Measurements from ENCODE around the gene MLYCD. TPM values are rescaled to one million over a fixed set of nuclear protein-coding genes. Genes with fewer than 3 reads are reported as not detected.

Gene MLYCD
- total RNA-seq, 1 donor from 2014 or later, result 3.3 TPM

DNA sequence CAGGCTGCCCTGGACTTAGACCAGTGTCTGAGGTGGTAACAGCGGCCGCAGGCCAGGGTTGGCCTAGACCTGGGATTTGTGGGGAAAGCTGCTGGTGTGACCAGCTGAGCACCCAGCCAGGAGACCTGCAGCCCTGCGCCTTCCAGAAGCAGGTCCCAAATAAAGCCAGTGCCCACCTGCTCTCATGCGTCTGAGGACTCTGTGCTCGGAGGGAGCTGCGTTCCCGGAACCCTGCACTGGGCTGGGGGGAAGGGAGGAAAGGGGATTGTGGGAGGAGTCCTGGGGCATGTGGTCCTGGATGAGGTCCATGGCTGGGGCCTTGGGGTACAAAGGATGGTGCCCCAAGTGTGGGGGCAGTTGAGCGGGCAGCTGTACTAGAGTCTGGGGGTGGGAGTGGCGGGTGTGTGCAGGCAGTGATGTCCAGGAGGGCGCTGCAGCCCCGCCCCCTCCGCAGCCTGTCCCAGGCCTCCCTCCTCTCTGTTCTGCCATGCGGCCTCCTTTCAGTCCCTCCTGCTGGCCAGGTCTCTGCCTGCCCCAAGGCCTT is 67.3 kb downstream of the MLYCD start:
- DNase-seq (ENCODE audit: low spot score in 2 of 2), result no peak

DNA sequence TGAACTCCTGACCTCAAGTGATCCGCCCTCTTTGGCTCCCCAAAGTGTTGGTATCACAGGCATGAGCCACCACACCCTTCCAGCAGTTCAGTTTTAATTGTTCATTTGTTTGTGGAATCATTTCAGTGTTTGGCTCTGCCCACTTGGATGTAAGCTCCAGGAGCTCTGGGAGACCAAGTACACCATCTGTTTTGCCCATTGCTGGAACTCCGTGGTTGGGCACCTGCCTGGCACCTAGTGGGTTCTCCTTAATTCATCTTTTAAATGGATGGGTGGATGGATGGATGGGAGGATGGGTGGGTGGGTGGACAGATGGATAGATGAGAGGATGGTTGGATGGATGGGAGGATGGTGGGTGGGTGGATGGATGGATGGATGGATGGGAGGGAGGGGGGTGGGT is 68.2 kb downstream of the MLYCD start:
- FAIRE-seq (no peak), DNase-seq (ENCODE audit: low spot score in 2 of 2) (no peak)

More for the DNA sequence above, 67.3 kb downstream of the MLYCD start:
- FAIRE-seq, result no peak

DNA sequence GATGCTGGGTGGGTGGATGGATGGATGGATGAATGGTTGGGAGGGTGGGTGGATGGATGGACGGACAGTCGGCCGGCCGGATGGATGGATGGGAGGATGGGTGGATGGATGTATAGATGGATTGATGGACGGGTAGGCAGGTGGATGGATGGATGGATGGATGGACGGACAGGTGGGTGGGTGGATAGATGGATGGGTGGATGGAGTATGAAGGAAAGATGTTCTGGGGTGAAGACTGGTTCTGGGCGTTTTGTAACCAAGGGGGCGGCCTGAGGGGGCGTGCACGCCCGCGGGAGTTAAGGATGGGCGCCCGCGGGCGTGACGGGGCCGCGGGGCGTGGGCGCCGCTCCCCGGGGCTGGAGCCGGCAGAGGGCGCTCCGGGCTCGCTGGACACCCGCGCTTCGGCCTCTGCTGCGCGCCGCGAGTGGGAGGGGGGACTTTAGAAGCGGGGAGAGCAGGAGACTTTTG is 69.0 kb downstream of the MLYCD start, which contains the start of gene NECAB2:
NECAB2 (plus strand) TSS at position 407 of the 468 bp plus-strand sequence. CDS start 405 bp downstream, outside the sequence.
- DNase-seq (ENCODE audit: low spot score in 2 of 2) (peak; percentile 83 to 91), FAIRE-seq (no peak)

DNA sequence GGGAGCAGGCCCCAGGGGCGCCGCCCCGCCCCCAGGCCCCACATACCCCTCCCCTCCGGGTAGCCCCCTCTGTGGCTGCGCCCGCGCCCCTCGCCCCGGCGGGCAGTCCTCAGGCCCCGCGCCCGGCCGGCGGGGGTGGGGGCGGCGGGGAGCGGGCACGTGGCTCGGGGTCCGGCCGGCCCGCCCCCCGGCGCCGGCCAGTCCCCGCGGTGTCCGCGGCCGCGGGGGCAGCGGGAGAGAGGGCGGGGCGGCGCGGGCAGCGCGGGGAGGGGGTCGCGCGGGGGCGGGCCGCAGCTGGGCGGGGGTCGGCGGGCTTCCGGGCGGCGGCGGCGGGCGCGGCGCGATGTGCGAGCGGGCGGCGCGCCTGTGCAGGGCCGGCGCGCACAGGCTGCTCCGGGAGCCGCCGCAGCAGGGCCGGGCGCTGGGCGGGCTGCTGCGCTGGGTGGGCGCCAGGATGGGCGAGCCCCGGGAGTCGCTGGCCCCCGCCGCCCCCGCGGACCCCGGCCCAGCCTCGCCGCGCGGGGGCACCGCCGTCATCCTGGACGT is 69.5 kb downstream of the MLYCD start:
- DNase-seq (ENCODE audit: low spot score in 2 of 2), result peak; percentile 63 to 67
- FAIRE-seq, result no peak

DNA sequence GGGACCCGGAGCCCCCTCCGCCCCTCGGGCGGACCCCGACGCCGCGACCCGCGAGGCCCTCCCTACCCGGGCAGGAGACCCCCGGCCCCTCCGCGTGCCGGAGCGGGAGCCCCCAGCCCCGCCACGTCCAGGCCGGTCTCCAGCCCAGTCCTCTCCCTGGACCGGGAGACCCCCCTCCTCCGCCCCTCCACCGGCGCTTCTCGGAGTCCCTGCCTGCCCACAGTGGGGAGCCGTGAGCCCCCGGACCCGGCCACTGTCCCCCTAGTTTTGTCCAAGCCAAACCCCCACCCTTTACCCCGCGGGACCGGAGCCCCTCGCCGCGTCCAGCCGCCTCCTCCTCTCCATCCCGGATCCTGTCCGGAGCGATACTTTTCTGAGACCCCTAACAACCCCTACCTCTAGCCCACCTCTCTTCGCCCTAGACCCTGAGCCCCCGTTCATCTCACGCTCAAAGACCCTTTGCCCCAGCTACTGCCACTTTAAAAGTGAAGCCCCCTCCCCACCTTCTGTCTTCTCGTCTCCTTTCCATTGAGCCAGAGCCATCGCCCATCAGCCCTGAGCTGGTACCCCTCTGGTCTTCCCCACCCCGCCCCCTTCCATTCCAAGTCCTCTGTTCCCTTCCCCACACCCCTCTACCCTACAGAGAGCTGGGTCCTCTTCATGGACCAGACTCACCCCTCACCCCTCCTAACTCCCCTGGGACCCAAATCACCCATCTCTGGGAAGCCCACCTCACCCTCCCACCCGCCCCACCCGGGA is 70.2 kb downstream of the MLYCD start:
- DNase-seq (ENCODE audit: low spot score in 2 of 2), result no peak

DNA sequence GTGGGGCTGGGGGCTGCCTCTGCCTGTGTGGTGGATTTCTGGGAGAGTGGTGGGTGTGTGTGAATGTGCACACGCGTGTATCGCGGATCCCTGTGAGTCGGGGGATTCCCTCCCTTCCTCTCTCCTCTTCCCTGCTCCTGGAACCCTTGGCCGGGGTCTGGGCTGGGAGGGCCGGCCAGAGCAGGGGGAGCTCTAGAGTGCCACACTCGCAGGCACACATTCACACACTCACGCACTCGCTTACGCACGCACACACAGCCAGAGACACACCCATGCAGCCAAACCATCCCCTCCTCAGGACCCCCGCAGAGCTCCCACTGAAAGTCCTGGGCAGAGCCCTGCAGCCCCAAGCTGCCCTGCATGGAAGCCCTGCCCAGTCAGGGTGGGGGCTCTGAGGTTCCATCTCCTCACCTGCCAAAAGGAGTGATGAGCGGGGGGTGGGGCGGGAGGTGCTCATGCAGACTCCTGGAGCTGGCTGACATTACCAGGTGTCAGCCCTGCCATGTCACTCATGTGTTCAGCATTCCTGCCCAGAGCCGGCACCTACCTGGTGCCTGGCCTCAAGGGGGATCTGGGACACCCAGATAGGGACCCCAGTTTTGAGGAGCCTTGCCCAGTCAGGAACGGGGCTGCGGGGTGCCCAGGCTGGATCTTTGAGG is 71.0 kb downstream of the MLYCD start:
- DNase-seq (ENCODE audit: low spot score in 2 of 2), result no peak
- no peak for FAIRE-seq

More for the DNA sequence above, 70.2 kb downstream of the MLYCD start:
- no peak for FAIRE-seq

DNA sequence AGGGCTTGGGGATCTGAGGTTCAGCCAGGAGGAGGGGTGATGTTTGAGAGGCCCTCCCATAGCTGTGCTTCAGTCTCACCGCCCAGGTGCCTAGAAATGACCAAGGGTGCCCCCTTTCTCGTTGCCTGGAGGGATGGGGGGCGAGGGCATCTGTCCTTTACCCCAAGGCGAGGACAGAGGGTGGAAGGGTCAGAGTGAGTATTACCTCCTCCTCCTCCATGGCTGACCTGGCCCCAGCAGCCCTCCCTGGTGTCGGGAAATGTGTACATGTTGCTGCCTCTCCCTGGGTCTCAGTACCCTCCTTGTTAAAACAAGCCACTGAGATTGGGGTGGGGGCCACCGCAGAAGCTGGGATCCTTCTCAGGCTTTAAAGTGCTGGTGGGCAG is 71.5 kb downstream of the MLYCD start:
- no peak for DNase-seq (ENCODE audit: low spot score in 2 of 2)
- no peak for FAIRE-seq

DNA sequence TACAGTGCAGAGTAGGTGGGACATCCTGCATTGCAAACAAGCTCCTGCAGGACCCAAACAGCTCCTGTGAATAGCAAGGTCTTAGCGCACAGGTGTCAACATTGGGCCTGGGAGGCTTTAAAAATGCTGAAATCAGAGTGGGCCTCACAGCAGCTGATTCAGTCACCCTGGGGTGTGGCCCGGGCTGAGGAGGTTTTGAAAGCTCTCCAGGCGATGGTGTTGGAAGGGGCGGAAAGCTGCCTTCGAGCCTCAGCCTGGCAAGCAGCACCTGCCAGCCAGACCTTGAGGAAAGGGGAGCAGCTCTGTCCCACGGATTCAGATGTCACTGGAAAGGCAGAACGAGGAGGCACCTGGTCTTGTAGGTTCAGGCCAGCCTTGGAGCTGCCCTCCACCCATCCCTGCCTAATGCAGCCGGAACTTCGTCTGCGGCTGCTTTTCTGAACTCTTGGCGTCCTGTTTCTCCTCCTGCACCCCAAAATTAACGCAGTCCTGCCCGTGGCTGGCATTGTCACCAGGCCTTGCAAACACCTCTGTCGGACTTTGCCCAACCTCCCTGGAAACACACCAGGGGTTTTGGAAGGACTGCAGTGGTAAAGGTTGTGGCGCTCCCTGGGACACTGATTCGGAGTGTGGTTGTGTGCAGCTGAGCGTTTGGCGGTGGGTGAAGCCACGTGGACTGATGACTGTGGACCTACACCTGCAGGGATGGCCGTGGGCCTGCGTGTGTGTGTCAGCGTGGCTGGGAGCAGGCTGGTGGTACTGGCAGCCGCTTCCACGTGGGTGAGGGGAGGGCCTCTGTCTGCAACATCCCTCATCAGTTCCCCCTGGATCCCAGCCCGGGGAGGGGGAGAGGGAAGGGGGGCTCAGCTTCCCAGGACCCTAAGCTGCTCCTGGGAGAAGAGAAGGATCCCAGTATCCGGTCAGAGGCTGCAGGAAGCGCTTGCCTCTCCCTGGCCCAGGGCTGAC is 72.5 kb downstream of the MLYCD start:
- DNase-seq (ENCODE audit: low spot score in 2 of 2) (no peak), FAIRE-seq (no peak)

DNA sequence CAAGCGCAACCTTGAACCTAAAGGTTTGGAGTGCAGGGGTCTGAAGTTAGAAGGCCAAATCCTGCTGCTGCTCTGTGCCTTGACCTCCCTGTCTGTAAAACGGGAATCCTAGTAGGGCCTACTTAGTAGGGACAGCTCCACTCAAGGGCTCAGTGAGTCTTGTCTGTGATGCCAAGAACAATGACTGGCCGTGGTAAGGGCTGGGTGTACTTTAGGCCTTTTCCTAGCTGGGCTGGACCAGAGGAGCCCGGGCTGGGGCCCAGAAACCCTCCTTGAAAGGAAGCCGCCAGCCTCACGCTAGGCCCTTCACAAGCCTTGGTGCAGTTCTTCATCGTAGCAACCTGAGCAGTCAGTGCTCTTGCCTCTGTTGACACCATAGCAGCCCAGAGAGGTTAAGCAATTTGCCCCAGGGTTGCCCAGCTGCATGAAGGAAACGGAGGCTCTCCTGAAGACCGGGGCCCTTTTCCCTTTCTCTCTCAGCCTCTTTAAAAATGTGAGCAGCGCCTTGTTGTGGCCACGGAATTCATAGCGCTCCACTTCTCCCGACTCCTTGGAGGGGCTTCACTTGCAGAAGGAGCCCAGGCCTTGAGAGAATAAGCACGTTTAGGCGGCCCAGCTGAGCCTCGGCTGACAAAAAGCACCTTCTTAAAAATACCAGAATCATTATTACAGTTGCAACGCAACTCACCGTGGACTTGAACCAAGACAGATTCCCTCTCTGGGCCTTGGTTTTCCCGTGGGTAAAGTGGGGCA is 73.5 kb downstream of the MLYCD start:
- FAIRE-seq, result no peak
- no peak for DNase-seq (ENCODE audit: low spot score in 2 of 2)

DNA sequence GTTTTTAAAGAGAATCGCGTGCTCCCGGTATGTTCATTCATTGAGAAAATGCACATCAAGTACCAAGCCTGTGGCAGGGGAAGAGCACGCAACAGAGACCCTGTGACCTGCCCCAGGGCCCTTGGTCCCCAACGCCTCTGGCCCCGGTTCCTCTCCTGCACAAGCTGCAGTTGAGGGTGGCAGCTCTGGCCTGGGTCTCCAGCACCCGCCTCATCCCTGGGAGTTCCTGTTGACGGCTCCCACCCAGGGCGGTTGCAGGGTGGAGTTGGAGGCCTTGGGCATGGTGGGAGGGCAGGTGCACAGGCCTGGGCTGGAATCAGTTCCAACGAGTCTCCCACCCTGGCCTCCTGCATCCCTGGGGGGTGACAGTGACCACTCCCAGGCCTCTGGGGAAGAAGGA is 74.2 kb downstream of the MLYCD start:
- no peak for FAIRE-seq
- DNase-seq (ENCODE audit: low spot score in 2 of 2), result no peak

DNA sequence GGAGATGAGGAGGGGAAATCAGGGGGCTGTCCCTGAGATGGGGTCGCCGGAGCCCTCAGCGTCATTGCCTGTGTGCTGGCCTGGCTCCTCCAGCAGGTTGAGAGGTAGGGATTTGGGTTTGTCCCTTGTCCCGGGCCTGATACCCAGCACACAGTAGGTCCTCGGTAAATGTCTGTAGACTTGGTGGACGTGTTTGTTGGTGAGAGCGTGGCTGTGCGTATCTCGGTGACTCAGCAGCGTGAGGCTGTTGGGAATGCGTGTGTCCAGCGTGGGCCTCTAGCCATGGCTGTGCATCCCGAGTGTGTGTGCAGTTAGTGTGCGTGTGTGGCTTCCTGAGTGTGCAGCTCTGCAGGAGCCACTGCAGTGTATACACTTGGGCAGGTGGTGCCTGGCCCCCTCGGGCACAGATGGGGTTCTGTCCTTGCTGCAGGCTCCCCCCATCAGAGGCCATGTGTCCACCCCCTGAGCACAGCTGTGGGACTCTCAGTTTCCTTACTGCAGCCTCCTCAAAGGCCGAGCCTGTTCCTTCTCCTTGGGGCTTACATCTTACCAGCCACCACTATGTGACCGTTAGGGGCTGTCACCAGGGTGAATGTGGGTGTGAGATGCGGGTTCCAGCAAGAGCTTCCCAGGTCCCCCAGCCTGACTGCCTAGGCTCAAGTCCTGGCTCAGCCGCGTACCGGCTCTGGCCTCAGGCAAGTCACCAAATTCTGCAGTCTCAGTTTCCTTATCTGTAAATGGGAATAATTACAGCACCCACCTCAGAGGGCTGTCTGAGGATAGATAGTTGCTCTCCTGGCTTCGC is 74.9 kb downstream of the MLYCD start:
- no peak for DNase-seq (ENCODE audit: low spot score in 2 of 2)
- FAIRE-seq, result no peak

DNA sequence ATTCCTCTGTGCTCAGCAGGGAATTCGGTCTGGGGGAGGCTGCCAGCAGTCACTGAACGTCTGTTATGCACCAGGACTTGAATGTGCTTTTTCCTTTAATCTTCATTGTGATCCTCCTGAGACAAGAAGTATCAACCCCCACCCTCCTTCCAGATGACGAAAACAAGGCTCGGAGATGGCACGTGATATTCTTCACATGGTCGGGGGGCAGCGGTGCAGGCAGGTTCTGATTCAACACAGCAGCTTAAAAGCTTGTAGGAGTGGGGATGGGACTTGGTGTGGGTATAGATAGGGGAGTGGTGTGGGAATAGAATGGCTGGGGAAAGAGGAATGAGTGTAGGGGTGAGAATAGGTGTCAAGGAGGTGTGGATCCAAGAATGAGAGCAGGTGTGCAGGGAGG is 75.6 kb downstream of the MLYCD start:
- no peak for DNase-seq (ENCODE audit: low spot score in 2 of 2)

DNA sequence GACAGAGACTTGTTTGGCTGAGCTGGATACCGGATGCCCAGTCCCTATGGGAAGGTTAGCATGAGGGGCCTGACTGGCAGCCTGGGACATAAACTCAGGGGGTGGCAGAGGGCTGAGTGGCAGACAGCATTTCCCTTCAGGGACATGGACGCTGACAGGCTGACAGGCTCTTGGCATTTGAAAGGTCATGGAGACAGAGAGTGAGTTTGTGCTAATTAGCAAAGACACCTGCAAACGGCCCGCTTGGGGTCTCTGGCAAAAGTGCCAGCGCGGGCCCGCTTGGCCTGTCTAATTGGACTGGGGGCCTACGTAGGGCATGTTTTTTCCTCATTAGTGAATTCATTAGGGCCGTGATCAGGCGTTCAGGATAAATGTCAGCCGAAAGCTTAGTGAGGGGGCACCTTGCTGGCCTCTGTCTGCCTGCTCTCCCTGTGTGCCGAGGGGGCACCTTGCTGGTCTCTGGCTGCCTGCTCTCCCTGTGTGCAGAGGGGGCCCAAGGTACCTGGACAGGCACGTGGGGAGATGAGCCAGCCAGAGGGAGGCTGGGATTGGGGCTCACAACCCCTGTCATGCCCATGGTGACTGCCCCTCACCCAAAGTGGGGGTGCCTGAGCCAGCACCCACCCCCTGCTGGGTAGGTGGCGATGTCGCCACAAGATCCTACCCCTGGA is 76.8 kb downstream of the MLYCD start:
- FAIRE-seq (no peak), DNase-seq (ENCODE audit: low spot score in 2 of 2) (no peak)

More for the DNA sequence above, 75.6 kb downstream of the MLYCD start:
- no peak for FAIRE-seq

Other genes starting within 250 kb of the MLYCD start
- gene HSBP1, start 91.1 kb upstream of the MLYCD start, total RNA-seq, result 126 TPM
- gene OSGIN1, start 54.1 kb downstream of the MLYCD start, total RNA-seq, result not detected
- 6.9 TPM for gene NECAB2, start 69.1 kb downstream of the MLYCD start, total RNA-seq
- not detected for gene SLC38A8, start 143.7 kb downstream of the MLYCD start, total RNA-seq
- 76.6 TPM for gene MBTPS1, start 217.8 kb downstream of the MLYCD start, total RNA-seq
- 223 TPM for gene HSDL1, start 246.1 kb downstream of the MLYCD start, total RNA-seq
- gene DNAAF1, start 246.2 kb downstream of the MLYCD start, total RNA-seq, result 0.41 TPM

All from frontal cortex (tissue), 4 donors.